ENCODE results near the gene KDM3A.

- TF ChIP-seq POLR2A (IDR thresholded peaks at IDR 0.05; ENCODE audit: borderline replicate concordance, extremely low read depth, insufficient read depth, insufficient read length) (no peak), YY1 (IDR thresholded peaks at IDR 0.05; ENCODE audit: extremely low read depth, insufficient replicate concordance, low read depth, low read length) (no peak), CTCF (IDR thresholded peaks at IDR 0.05 in 2 of 3, conservative IDR thresholded peaks at IDR 0.05 in 1 of 3; ENCODE audit: borderline replicate concordance in 1 of 3, insufficient read depth in 1 of 3, low read depth in 2 of 3, low read length in 2 of 3) (no peak), SP1 (IDR thresholded peaks at IDR 0.05; ENCODE audit: low read depth) (no peak), POLR2AphosphoS5 (IDR thresholded peaks at IDR 0.05; ENCODE audit: low read depth, low read length) (no peak)
These were observed 43.2 kb upstream of the KDM3A start for GRCh38 chr2:86397986-86398385.
